ENCODE data around the gene ITM2B. TPM values are rescaled to one million over a fixed set of nuclear protein-coding genes. Genes with fewer than 3 reads are reported as not detected.
"Not testable (repeated sequence)": the region's sequence is repeated elsewhere in the genome, so short reads cannot be mapped to it uniquely, and the experiment has no call there.

The ITM2B gene
- total RNA-seq, 1 experiment from 2014 or later = 160 TPM

DNA sequence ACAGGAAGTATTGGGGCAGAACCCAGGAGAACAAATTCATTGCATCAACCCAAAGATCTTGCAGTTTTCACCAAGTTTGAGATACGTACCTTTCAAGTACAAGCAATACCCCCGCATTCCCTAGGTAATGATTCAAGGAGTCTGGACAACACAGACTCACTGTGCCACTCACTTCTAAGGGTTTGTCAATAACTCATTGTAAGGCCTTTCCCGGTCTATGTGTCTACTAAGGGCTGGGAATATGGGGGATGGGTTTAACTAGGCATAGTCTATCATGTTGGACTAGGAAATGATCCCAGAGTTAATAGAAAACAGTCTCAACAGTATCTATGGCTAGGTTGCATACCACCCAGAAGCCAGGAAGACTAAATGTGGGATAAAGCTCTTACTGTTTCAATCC is 8.3 kb upstream of the ITM2B start:
- DNase-seq (ENCODE audit: low spot score) = no peak

DNA sequence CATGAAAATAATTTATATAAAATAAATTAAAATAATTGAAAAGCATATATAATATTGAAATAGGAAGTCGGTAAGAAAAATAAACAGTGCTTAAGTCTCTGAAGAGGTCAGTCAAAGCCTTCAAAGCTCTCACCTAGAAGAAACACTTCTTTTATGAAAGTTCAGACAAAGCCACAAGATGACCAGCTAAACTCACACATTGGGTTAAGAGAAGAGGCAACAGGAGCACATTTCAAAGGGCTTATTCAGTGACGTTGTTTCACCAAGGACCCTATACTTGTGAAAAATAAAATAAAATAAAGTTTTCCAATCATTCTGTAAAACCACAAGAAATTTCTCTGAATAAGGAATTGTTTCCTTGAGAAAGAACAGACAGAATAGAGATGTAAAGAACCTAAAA is 2.5 kb upstream of the ITM2B start:
- no peak for DNase-seq (ENCODE audit: low spot score)

DNA sequence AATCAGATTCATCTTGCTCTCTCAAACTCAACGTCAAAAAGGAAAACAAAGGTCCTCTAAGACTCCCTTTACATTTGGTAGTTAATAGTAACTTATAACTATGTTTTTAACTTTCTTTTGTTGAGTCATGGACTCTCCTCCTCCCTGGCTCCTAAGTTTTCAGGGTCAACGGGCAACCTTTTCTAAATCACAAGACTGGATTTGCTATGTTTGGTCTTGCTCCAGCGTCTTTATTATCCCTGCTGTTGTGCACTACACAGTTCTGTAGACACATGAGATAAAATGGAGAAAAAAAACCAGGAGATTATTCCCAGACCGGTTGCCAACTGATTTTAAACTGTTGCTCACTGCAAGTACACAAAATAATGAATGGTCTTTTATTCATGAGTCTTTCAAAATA is 1.9 kb upstream of the ITM2B start:
- DNase-seq (ENCODE audit: low spot score) = no peak

DNA sequence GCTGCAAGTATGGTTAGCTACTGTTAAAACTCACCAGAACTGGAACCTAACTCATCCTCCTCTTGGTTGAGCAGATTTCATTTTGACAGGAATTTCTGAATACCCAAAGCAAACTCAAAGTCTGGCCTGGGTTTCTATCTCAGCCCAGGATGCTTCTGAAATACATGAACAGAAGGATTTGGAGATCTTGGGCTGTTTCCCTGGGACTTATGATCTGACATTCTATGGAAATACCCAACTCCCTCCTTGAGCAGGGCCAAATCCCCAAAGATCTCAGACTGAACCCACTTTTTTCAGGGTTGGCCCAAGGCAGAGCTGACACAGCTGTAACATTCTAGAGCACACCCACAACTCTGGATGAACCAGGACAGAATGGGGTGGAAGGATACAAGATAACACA is 1.1 kb upstream of the ITM2B start:
- no peak for DNase-seq (ENCODE audit: low spot score)

DNA sequence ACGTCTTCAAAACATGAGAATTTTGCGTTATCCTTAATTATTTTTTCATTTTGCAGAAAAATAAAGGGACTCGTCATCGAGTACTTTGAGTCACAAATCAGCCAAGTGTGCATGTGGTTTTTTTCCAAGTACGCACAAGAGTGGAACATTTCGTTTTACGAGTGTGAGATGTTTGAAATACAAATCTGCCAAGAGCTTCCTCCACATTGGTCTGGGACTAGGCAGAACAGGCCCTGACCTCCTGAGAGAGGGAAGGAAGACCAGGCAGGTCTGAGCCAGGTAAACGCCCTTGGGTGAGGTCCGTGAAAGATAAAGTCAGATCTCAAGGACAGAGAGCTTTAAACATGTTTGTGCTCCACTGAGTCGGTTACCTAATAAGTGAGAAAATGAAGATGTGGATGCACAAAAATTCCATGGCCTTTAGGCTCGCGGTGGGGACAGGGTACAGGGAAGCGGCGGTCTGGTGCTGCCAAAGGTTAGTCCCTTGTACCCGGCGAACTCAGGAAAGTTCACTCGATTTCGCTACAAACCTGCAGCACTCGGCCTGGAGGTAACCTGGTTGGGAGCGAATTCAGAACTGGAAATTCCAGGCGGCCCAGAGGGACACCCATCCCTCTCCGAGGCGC is 473 bp upstream of the ITM2B start:
- no peak for DNase-seq (ENCODE audit: low spot score)

DNA sequence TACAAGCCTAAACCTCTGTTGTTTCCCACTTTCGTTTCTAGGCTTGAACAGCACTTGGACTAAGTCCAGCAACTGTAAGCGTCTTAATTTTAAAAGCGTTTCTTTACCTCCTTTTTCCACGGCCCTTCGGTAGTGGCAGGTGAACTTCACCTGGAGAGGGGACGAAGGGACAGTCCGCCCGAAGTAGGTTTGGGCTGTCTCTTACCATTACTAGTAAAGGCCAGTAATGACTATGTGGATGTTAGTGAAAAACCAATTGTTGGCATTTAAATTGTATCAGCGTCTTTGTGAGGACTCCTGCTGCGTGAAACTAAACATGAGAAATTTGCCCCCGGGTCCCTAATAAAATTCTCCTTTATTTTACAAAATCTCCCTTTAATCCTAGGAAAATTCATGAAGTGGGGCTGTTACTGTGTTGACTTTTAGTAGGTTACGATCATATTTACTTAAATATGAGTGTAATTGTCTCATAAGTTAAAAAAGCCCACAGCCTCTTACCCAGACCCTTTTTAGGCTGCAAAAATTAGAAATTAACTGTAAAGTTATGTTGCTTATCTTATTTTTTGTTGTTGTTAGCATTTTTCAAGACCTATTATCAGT is 983 bp downstream of the ITM2B start:
- peak; percentile 19 for DNase-seq (ENCODE audit: low spot score)

DNA sequence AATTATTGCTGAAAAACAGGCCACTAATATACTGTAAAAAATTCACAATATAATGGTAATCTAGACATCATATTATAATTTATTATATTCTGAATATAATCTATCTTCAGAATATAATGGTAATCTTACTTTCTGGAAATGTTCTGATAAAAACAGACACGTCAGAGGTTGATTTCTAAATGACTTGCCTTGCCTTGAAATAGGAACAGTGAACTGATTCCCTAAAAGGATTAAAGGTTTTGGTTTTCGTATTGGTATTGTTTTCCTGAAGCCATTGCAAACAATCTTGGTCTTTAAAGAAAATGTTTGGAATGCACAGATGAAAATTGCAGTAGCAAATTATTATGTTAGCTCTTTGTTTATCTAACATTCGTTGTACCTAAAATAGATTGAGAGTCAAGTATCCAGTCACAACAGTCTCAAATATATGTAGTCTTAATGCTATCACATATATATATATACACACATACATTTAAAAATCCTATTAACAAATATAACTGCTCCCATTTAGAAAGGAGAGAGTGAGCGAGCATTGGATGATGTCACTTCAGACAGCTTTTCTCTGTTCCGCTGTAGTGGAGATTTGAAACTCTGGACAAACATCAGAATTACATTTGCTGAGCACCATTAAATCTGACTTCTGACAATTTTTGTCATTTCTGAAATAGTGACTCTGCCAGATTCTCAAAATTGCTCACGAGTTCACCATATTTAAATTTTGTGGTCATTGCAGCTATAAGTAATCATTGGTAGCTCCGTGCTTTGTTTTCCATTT is 1.7 kb downstream of the ITM2B start:
- no peak for DNase-seq (ENCODE audit: low spot score)

DNA sequence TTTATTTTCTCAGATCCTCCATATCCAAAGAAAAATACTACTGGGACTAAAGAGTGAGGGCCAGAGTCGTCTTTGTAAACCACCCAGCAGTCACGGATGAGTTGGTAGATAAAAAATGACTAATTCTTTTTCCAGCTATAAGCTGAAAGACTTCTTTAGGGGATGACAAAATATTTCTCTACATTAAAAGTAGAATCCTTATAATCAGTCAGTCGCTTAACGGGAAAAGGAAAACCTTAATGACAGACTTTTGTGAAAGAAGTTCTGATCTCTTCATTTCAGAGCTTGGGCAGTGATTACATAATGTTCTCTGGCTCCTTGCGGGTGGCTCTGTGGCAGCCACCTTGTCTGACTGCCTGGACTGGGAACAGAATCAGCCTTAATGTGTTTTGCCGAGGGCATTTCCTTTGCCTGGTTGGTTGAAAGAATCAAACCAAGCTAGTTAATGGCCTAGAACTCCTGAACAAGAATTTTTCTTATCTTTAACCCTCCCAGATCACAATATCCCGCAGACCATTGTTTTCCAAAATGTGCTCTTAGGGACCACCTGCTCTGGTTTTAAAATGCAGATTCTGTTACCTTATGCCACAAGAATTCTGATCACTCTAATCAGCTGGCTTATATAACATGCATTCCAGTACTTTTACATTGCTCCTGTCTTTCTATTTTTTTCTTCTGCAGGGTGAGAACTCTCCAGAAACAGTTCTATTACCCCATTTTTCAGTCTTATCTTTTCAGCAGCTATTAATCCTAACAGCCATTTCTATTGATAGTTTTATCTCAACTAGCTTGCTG is 2.5 kb downstream of the ITM2B start:
- DNase-seq (ENCODE audit: low spot score) = peak; percentile 31

DNA sequence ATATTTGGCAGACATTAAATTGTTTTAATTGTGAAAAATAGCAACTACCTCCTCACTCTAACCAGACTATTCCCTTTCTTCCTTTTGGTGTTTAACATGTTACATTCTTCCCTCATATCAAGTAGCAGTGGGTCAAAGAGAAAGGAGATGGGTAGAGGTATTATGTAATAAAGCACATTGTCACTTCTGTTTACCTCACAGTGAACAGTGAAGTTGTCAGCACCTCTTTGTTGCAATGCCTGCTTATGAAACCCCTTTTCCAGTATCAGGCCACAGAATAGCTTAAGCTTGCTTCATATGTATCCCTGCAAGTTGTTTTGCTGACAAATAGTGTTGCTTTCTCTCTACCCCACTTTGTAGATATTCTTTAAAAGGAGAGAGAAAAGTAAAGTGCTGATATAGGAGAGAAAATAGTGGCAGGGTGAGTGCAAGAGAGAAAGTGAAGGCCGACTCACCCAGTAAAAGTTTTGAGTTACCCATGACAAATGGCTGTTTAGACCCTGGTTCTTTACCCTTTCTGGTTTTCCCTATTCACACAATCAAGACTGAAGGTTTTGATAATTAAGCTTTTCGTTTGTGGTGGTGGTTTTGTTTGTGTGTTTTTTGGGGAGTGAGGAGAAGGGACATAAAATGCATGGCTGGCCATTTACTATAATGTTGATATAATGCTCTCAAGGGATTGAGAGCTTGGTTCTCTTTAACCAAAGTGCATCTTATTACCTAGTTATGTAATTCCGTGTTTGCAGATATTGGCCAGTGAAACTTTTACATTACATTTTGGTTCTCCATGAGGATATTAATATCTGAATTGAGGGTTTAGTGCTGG is 3.7 kb downstream of the ITM2B start:
- no peak for DNase-seq (ENCODE audit: low spot score)

DNA sequence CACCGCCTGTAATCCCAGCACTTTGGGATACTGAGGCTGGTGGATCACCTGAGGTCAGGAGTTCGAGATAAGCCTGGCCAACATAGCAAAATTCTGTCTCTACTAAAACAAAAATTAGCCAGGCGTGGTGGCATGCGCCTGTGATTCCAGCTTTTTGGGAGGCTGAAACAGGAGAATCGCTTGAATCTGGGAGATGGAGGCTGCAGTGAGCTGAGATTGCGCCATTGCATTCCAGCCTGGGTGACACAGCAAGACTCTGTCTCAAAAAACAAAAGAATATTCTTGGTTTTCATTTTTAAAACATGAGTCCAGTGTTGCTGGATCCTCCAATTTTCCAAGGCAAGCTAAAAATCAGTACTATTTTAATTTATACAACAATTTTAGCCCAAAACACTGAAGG is 6.4 kb downstream of the ITM2B start:
- DNase-seq (ENCODE audit: low spot score) = not testable (repeated sequence)

DNA sequence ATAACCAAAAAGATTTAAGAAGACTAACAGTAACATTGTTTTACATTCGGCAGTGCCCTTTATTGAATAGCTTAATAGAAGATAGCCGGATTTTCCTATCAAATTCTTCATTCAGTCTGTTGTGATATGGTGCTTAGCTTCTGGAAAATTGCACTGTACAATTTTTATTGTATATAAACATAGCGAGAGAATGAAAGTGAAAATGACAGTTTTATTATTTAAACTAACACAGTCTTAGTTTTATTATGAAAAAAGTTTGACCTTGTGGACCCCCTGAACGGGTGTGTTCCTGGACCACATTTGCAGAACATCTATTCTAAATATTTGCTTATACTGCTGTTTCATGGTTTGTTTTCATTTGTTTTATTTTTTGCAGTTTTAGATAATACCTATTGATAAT is 8.6 kb downstream of the ITM2B start:
- no peak for DNase-seq (ENCODE audit: low spot score)

DNA sequence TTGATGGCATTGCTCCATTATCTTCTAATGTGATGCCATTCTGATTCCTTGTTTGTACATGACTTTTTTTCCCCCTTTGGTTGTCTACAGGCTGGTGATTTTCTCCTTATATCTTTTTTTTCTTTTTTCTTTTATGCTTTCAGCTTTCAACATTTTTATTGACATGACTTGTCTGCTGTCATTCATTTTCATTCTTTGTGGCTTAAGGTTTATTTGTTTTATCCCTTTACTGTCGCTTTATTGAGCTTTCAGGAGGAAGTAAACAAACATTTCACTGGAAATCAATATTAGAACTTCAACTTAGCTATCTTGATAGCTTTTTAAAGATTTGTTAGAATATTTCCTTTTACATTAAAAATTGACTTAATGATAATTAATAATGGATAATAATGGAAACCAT is 9.7 kb downstream of the ITM2B start:
- DNase-seq (ENCODE audit: low spot score) = no peak

DNA sequence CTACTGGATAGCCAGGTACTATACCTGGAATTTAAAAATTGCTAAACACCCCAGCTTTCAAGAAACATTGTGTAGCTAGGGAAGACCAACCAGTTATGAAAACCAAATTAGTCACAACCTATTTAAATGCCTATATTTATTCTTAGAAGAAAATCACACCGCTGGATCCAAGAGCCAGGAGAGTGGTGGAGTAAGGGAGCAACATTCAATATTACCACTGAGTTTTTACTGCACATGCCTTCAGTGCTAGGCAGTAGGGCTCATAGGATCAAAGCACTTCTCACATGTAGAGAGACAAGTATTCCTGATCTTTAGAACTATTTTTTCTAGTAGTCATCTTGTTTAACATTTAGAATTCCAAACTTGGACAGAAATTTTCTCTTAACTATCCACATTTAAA is 11.2 kb downstream of the ITM2B start:
- DNase-seq (ENCODE audit: low spot score) = no peak

DNA sequence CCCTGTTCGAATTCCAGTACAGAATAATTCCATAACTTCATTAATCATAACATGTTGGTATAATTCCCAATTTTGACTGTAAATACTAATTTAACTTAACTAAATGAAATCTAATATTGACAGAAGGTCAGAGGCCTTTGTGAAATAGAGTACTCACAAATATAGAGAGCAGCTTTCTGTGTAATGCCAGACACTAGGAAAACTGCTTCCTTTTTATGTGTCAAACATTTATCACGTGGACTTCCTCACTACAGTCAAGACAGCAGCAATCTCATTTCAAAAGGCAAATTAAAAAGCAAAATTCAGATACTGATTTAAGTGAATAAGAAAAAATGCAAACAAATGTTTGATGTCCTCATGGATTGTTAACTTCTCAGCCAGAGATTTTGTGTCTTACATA is 13.1 kb downstream of the ITM2B start:
- no peak for DNase-seq (ENCODE audit: low spot score)

DNA sequence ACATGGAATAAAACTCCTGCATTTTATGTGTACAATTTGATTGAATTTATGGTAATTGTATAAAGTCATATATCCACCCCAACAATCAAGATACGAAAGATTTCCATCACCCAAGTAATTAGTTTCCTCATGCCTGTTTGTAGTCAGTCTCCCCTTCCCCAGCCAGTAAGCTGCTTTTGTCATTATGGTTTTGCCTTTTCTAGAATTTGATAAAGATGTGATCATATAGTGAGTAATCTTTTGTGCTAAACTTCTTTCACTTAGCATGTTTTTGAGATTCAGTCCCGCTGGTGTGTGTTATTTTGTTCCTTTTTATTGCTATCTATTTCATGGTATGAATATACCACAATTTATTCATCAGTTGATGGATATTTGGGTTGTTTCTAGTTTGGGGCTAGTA is 16.0 kb downstream of the ITM2B start:
- no peak for DNase-seq (ENCODE audit: low spot score)

DNA sequence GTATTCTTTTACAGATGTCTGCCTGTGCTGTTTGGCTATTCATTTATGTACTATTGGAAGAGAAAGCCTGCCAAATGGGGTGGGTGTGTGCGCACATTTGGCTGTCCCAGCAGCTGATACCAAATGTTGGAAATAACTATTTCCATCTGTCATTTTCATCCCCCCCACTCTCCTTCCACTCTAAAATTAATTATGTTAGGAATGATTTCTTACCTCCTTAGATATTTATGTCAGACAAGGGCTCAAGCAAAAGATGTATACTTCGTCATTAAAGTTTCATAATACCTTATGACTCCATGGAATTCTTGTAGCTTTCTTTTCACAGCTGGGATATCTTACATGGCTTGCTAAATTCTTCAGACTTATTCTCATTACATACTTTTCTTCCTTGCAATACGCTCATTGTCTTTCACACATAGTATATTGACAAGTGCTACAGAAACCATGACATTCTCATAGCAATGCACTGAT is 18.6 kb downstream of the ITM2B start:
- no peak for DNase-seq (ENCODE audit: low spot score)

DNA sequence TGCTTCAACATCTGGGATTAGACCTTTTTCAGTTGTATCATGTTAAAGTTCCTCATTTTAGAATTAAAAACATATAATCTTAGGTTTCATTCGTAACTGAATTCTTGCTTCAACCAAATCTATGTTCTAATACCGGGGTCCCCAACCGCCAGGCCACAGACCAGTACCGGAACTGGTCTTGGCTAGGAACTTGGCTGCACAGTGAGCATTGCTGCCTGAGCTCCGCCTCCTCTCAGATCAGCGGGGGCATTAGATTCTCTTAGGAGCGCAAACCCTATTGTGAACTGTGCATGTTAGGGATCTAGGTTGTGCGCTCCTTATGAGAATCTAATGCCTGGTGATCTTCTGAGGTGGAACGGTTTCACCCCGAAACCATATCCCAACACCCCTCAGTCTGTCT is 19.2 kb downstream of the ITM2B start:
- DNase-seq (ENCODE audit: low spot score) = no peak

DNA sequence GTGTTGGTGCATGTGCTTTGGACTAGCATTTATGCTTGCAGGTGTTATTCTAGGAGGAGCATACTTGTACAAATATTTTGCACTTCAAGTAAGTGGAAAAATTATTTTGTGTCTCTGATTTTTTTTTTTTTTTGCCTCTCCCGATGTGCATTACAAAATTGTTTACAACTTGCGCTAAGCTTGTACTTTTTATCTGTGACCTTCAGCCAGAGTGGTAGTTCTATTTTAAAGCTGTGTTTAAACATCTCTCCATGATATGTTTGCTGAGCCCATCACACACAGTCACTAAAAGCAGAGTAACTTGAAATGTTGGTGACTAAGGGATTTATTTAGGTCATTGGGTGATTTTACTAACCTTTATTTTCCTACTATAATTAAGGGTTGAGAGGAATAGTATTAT is 20.8 kb downstream of the ITM2B start:
- DNase-seq (ENCODE audit: low spot score) = no peak

DNA sequence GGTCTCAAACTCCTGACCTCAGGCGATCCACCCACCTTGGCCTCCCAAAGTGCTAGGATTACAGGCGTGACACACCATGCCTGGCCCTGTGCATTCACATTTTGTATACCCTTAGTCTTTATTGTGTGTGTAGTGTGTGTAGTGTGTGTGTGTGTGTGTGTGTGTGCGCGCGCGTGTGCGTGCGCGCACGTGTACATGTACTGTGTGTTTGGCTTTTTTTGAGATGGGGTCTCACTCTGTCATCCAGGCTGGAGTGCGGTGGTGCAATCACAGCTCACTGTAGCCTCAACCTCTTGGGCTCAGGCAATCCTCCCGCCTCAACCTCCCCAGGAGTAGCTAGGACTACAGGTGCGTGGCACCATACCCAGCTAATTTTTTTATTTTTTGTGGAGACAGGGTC is 22.1 kb downstream of the ITM2B start:
- no peak for DNase-seq (ENCODE audit: low spot score)

DNA sequence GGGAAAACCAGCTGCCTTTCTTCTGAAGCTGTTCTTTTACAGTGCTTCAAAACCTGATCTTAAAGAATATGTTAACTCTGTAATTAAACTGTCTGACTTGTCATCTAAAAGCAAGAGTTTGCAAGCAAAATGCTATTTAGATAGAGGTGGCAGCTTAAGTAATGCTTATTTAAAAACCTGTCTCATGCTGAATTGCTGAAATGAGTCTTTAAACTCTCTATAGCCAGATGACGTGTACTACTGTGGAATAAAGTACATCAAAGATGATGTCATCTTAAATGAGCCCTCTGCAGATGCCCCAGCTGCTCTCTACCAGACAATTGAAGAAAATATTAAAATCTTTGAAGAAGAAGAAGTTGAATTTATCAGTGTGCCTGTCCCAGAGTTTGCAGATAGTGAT is 22.9 kb downstream of the ITM2B start:
- DNase-seq (ENCODE audit: low spot score) = no peak

DNA sequence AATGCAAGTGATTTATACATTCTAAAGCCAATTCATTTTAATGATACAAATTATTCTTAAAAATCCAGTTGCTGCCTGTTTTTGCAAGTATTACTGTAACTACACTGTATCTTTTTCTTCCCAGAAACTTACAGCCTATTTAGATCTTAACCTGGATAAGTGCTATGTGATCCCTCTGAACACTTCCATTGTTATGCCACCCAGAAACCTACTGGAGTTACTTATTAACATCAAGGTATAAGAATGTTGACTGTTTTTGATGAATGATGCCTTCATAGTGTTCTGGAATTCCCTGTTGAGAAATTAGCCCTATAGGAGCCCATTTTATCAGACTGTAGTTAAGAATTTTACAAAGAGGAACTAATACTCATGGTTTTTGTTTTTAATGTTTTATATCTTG is 25.0 kb downstream of the ITM2B start:
- DNase-seq (ENCODE audit: low spot score) = no peak

DNA sequence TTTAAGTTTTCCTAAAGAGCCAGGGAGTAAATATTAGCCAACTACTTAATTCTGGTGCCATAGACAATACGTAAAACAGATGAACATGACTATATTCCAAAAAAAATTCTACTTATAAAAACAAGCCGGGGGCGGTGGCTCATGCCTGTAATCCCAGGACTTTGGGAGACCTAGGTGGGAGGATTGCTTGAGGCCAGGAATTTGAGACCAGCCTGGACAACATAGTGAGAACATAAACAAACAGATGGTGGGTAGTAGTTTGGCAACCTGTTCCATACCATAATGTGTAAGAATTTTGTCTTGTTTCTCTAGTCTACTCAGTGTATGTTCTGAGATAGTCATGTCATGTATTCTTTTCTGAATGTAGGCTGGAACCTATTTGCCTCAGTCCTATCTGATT is 25.4 kb downstream of the ITM2B start:
- DNase-seq (ENCODE audit: low spot score) = no peak
